OCI-LY3 (cell line): ENCODE results near the gene SRRM5.

Experiments used
- H2AFZ ChIP-seq: fragments of 200-600, 300-600 bp; shearing (Covaris generic); 2 replicates; pipeline ENCODE4 v1.6.0; 2014; ENCODE audit warnings: antibody characterized with exemption, low read depth, low read length
- H3K27ac ChIP-seq: fragments of 200-600, 300-600 bp; sonication (generic); 2 replicates; pipeline ENCODE4 v1.5.1; 2014; ENCODE audit warnings: mild to moderate bottlenecking, low read length, moderate library complexity, mixed read lengths
- H3K27me3 ChIP-seq: fragments of 200-600, 300-600 bp; sonication (generic); 2 replicates; pipeline ENCODE4 v1.6.1; 2014; ENCODE audit warnings: low read depth, low read length, mixed read lengths
- H3K36me3 ChIP-seq: fragments of 200-600, 300-600 bp; sonication (generic); replicated peaks from 2 replicates; pipeline ENCODE3; 2014; ENCODE audit warnings: low read depth, low read length, mixed read lengths
- H3K4me1 ChIP-seq: fragments of 300-600, 200-600 bp; sonication (generic); 2 replicates; pipeline ENCODE4 v1.6.1; 2014; ENCODE audit warnings: low read length, mixed read lengths
- H3K4me2 ChIP-seq: fragments of 200-600, 300-600 bp; sonication (generic); 2 replicates; pipeline ENCODE4 v1.6.1; 2014; ENCODE audit warnings: low read length, mixed read lengths
- H3K4me3 ChIP-seq: fragments of 300-600, 200-600 bp; sonication (generic); 2 replicates; pipeline ENCODE4 v1.5.1; 2014; ENCODE audit warnings: antibody characterized with exemption, mild to moderate bottlenecking, low read length, moderate library complexity
- H3K79me2 ChIP-seq: fragments of 300-600, 200-600 bp; shearing (Covaris generic); 2 replicates; pipeline ENCODE4 v1.6.1; 2014; ENCODE audit warnings: mild to moderate bottlenecking, low read length, mixed read lengths
- H3K9ac ChIP-seq: fragments of 300-600, 200-600 bp; shearing (Covaris generic); 2 replicates; pipeline ENCODE4 v1.6.0; 2014; ENCODE audit warnings: mild to moderate bottlenecking, low read length, moderate library complexity
- H3K9me3 ChIP-seq: fragments of 200-600, 300-600 bp; shearing (Covaris generic); 2 replicates; pipeline ENCODE4 v1.6.1; 2014; ENCODE audit warnings: low read length, mixed read lengths; ENCODE audit not compliant: insufficient read depth
- H4K20me1 ChIP-seq: fragments of 200-600, 300-600 bp; sonication (generic); 2 replicates; pipeline ENCODE4 v1.6.1; 2016; ENCODE audit warnings: low read length, mixed read lengths; ENCODE audit not compliant: insufficient read depth
- EZH2phosphoT487 ChIP-seq: fragments of 200-600 bp; shearing (Covaris generic); IDR thresholded peaks from 2 replicates; pipeline ENCODE4 v1.6.1; 2018; ENCODE audit warnings: antibody characterized with exemption, mixed run types, low read depth
- TF ChIP-seq, protein P1 (sequence below): fragments of 200-600, 300-600 bp; sonication (generic); IDR thresholded peaks from 2 replicates; pipeline ENCODE4 v1.5.1; 2014; ENCODE audit warnings: antibody characterized with exemption, low read length, low read depth

SRRM5 gene

DNA sequence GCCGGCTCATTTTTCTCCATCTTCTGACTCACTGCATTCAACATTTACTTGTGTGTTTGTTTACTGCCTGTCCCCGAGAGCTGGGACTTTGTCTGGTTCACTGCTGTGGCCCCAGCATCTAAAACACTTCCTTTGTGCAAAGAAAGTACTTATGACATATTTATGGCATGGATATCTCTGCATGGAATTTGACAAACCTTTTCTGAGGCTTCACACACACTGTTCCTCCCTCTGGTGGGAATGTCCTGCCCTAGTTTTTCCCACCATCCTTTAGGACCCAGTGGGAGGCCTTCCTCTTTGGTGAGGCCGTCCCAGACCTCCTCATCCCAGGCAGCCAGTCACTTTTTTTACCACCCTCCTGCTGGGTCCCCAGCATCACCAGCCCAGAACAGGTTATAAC is 1.4 kb upstream of the SRRM5 start:
- no peaks in the 10 kb centered on the region for H3K27me3 ChIP-seq
- no peak overlapping the region for H3K27ac ChIP-seq
- H3K36me3 ChIP-seq = peaks cover 14% of the 10 kb centered on the region
- no peak overlapping the region for H3K4me2 ChIP-seq
- H3K4me3 ChIP-seq = no peak overlapping the region
- H2AFZ ChIP-seq = no peak overlapping the region
- H3K9me3 ChIP-seq = no peaks in the 10 kb centered on the region
- no peaks in the 10 kb centered on the region for H3K4me1 ChIP-seq
- H4K20me1 ChIP-seq = no peaks in the 10 kb centered on the region
- TF ChIP-seq EZH2phosphoT487 = no peak
- TF ChIP-seq, protein P1, sequence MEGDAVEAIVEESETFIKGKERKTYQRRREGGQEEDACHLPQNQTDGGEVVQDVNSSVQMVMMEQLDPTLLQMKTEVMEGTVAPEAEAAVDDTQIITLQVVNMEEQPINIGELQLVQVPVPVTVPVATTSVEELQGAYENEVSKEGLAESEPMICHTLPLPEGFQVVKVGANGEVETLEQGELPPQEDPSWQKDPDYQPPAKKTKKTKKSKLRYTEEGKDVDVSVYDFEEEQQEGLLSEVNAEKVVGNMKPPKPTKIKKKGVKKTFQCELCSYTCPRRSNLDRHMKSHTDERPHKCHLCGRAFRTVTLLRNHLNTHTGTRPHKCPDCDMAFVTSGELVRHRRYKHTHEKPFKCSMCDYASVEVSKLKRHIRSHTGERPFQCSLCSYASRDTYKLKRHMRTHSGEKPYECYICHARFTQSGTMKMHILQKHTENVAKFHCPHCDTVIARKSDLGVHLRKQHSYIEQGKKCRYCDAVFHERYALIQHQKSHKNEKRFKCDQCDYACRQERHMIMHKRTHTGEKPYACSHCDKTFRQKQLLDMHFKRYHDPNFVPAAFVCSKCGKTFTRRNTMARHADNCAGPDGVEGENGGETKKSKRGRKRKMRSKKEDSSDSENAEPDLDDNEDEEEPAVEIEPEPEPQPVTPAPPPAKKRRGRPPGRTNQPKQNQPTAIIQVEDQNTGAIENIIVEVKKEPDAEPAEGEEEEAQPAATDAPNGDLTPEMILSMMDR = no peak
- H3K79me2 ChIP-seq = no peaks in the 10 kb centered on the region
- H3K9ac ChIP-seq = no peak overlapping the region

DNA sequence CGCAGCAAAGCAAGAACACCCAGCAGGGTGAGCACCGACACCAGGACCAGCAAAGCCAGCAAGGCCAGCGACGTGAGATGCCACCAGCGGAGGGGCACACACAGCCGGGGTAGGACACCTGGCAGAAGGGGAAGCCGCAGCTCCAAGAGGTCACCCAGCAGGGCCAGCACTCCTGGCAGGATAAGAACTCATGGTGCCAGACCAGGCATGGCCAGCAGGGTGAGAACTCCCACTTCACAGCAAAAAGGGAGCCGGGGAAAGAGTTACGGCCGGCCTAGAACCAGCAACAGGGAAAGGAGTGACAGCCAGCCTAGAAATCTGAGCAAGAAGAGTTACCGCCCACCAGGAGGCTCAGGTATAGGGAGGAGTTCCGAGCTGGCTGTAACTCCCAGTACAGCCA is 486 bp downstream of the SRRM5 start:
- Histone ChIP-seq H3K27ac (no peak overlapping the region), H2AFZ (no peak overlapping the region), H3K4me3 (no peak overlapping the region), H3K9ac (no peak overlapping the region), H3K4me2 (no peak overlapping the region), H3K79me2 (no peaks in the 10 kb centered on the region; the same call in 1 of the 2 replicates), H4K20me1 (no peaks in the 10 kb centered on the region), H3K9me3 (no peaks in the 10 kb centered on the region), H3K27me3 (no peaks in the 10 kb centered on the region), H3K36me3 (peaks cover 10% of the 10 kb centered on the region), H3K4me1 (no peaks in the 10 kb centered on the region)
- TF ChIP-seq EZH2phosphoT487 = no peak
- TF ChIP-seq, protein P1 = no peak

DNA sequence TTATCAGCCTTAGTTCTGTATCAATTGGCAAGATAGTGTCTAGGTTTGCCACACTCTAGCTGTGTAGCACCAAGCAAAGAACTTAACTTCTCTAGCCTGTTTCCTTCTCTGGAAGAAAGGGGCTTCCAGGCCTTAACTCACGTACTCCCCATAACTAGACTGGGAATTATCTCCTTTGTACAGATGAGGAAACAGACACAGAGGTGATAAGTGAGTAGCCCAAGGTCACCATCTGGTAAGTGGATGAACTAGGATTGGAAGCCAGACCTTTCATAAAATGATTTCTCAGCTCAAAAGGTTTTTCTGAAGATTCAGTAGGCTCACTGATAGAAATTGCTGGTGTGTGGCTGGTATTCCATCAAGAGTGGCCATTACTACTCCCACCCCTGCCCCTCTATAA is 4.4 kb downstream of the SRRM5 start:
- Histone ChIP-seq H3K27ac (no peak overlapping the region), H2AFZ (no peak overlapping the region), H3K36me3 (peaks cover 12% of the 10 kb centered on the region), H3K9ac (no peak overlapping the region), H3K9me3 (no peaks in the 10 kb centered on the region), H3K4me2 (no peak overlapping the region), H4K20me1 (no peaks in the 10 kb centered on the region), H3K79me2 (peaks cover 24% of the 10 kb centered on the region), H3K4me3 (no peak overlapping the region), H3K4me1 (peaks cover 5% of the 10 kb centered on the region), H3K27me3 (no peaks in the 10 kb centered on the region)
- no peak for TF ChIP-seq EZH2phosphoT487
- TF ChIP-seq, protein P1 = no peak

DNA sequence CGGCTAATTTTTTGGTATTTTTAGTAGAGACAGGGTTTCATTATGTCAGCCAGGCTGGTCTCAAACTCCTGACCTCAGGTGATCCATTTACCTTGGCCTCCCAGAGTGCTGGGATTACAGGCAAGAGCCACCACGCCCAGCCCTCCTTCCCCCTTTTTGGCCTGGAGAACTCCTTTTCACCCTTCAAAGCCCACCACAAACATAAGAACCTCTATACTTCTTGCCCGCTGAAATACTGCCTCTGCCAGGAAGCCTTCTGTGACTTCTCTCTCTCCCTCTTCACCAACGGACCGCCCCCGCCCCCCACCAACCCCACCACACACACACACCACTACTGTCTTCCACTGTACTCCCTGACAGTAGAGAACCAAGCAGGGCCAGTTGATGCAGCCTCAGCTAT is 5.1 kb downstream of the SRRM5 start:
- no peaks in the 10 kb centered on the region for H3K27me3 ChIP-seq
- no peak overlapping the region for H3K27ac ChIP-seq
- no peak overlapping the region for H3K4me3 ChIP-seq
- H3K4me2 ChIP-seq = no peak overlapping the region
- peaks cover 5% of the 10 kb centered on the region for H3K4me1 ChIP-seq
- no peaks in the 10 kb centered on the region for H4K20me1 ChIP-seq
- peaks cover 12% of the 10 kb centered on the region for H3K36me3 ChIP-seq
- H2AFZ ChIP-seq = no peak overlapping the region
- no peak overlapping the region for H3K9ac ChIP-seq
- TF ChIP-seq, protein P1 = no peak
- no peak for TF ChIP-seq EZH2phosphoT487
- H3K79me2 ChIP-seq = peaks cover 24% of the 10 kb centered on the region
- no peaks in the 10 kb centered on the region for H3K9me3 ChIP-seq
